Amniotic epithelial cell (primary cell): ENCODE measurements around the gene SFXN5.
A peak's percentile ranks its signal among the peaks of the same experiment; 100 is the strongest.

ENCODE experiments used
- DNase-seq: peaks from one replicate; pipeline ENCODE4 v3.0.0-alpha.2; 2010; ENCODE audit warnings: low read depth

SFXN5 gene

GRCh38 chr2:73018188-73018825, 53.2 kb downstream of the SFXN5 start:
- no peak for DNase-seq

DNA sequence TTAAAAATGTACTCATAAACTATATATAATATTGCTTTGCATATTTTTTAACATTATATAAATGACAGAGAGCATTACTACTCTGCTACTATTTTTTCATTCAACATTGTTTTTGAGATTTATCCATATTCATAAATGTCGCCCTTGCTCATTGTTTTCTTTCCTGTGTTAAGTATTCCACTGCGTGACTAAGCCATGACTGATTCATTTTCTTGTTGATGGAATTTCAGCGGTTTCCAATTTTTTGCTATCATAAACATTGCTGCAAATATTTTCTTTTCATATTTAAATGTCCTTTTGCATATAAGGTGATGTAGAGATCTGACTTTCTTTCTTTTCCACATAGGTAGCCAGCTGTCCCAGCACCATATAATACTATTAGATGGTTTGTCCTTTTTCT, 57.6 kb downstream of the SFXN5 start:
- peak; percentile 51 for DNase-seq

- no peak for DNase-seq
Observed at GRCh38 chr2:73009177-73009839, 62.2 kb downstream of the SFXN5 start.

DNA sequence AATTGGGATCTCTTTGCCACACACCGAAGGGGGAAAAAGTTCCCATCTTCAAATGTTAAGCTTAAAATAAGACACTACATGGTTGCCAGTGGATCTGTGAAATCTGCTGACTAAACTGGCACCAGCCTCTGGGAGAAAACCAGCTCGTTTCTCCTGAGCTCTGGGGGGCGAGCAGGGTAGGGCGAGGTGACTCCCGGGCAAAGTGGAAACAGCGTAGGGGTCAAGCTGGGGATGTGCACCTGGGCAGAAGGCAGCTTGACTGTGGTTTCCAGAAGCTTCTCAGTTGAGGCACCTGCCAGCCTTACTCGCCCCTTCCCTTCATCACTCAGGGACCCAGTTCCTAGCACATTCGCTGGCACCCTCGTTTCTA, 62.8 kb downstream of the SFXN5 start:
- DNase-seq, result no peak

GRCh38 chr2:73007991-73008765, 63.3 kb downstream of the SFXN5 start:
- DNase-seq, result no peak

DNA sequence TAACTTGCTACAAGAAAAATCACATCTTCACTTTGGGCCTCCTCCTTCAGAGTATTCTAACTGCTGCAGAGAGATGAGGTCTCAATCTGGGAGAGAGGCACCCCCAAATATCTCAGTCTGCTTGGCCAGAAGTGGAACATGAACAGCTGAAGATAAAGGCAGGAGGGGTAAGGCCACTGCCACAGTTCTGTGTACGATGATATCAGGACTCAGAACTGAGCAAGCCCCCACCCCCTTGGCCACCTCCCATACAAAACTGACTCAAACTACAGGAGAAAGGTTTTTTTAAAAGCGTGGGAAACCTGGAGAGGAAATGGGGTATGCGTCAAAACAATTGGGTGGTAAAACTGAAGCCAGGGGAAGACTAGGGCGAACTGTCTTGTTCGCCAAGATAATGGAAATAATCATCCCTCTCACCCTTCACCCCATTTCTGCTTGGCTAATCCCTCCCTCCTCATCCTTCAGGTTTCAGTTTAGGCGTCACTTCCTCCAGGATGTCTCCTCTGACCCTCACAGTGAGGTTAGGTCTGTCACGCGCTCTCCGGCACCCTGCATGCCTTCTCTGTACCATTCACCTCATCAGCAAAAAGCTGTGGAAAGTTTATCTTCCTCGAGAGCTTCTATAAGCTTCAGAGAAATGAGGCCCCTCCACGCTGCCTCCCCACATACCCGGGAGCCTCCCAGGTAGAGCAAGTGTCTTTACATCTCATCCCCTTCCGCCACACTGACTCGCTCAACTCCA, 64.4 kb downstream of the SFXN5 start:
- DNase-seq, result no peak

- DNase-seq, result no peak
Observed at GRCh38 chr2:73004889-73005596, 66.5 kb downstream of the SFXN5 start.

DNA sequence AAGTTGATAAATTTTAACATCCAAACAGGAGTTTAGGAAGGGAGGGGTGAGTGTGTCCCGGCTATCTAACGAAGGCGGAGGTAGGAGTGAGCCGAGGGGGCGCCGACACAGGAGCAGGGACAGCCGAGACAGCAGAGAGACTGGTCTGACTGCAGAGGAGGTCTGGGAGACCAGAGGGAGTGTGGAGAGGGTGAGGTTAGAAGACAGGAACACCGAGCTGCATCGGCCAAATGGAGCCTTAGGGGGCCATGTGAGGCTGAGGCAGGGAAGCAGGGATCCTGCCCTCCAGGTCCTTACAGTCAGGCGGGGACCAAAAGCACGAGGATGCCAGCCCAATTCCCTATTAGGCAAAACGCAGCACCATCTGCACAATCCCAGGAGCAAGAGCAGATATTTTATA, 67.0 kb downstream of the SFXN5 start:
- no peak for DNase-seq

DNA sequence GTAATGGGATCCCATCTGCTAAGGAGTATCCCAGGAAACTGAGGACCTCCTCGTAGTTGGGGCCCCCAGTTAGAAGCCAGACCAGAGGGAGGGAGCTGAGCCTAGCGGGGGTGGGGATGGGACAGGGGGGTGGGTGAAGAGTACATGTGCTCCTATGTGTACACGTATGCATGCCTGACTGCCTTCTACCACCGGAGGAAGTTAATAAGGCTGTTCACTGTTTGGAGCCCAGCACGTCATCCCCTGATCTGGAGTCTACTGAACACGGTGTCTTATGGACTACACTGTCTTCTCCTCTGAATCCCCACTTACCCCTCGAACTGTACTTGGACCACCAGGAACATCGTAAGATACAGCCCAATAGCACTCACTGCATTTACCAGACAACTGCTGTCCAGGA, 68.5 kb downstream of the SFXN5 start:
- no peak for DNase-seq

GRCh38 chr2:73000808-73001570, 70.5 kb downstream of the SFXN5 start:
- DNase-seq, result no peak

- DNase-seq, result peak; percentile 47
Observed at GRCh38 chr2:72999729-73000725, 71.5 kb downstream of the SFXN5 start.

GRCh38 chr2:72998724-72999123, 72.8 kb downstream of the SFXN5 start:
- no peak for DNase-seq

- no peak for DNase-seq
Observed at GRCh38 chr2:72998234-72998651, 73.3 kb downstream of the SFXN5 start.

DNA sequence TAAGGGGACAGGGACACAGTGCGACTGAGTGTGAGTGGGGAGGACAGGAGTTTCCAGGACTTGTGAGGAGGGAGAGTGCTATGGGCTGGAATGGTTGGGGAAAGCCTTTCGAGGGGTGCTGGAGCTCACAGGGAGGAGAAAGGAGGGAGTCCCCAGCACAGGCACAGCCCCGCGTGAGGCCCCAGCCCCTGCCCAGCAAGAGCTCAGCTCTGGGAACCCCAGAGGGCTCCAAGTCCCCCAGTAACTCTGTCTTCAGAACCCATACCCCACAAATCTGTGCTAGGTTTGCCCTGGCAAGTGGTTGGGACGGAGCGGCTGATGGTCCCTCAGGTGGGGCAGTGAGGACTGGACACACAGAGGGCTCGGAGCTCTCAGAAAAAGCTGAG, 75.4 kb downstream of the SFXN5 start:
- no peak for DNase-seq

- DNase-seq, result no peak
Observed at GRCh38 chr2:72995430-72996116, 75.9 kb downstream of the SFXN5 start.

DNA sequence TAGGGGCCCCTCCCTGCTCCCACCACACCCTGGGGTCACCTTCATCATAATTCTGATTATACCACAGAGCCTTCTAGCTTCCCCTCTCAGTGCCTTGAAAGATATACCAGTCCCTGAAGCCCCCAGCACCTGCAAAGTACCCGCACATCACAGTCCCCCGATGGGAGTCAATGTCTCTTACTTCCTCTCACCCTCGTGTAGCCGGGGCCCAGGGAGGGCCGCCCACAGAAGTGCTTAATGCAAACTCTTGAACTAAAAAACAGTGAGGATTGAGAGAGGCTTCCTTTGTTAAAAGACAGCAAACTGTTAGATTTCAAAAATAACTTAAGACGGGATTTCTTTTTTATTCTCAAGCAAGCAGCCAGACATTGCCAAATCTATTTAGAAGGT, 76.5 kb downstream of the SFXN5 start:
- no peak for DNase-seq

DNA sequence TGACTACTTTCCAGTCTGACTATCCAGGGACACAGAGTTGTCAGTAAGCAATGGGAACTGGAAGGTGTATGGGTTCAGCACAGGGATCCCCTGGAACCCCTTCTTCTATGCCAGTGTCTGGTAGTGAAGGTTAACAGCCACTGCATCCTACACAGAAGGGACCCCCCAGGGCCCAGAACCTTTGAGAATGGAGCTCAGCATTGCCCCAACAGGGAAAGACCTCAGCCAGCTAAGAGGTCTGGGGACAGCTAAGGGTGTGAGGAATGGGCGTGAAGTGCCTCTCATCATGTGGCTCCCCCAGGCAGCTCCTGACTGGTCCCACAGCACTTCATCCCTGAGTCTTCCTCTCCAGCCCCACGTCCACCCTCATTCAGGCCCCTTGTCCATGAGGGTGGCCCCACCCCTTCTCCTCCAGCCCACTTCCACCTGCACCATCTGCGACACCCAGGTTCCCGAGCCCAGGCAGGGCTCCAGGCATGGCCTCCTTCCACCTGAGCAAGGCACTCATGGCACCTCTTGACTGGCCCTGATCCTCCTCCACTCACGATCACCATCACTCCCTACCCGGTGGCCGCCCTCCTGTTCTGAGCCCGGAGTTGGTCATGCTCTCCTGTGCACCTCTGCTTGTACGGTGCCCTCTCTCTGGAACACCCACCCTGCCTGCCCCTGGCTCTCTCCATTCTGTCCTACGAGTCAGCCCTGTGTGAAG, 77.1 kb downstream of the SFXN5 start:
- DNase-seq, result no peak

- no peak for DNase-seq
Observed at GRCh38 chr2:72993933-72994280, 77.6 kb downstream of the SFXN5 start.
